Heart left ventricle (tissue), 16 donors: ENCODE data around the gene SLC30A9. TPM values are rescaled to one million over a fixed set of nuclear protein-coding genes. Genes with fewer than 3 reads are reported as not detected.

ENCODE experiments used
- ATAC-seq, 4 donors: fragments of 200-7000 bp; cut with Tn5 transposase; one replicate each; pipeline ENCODE4 v1.9.1; 2020 to 2022; ENCODE audit warnings: moderate library complexity in 4 of 4, mild to moderate bottlenecking in 3 of 4, moderate number of reproducible peaks in 1 of 4
- DNase-seq, 5 donors: peaks; one replicate each; pipeline ENCODE4 v3.0.0-alpha.2; 2020
- H3K27ac ChIP-seq, 12 donors: fragments of 200-600 bp; sonication (generic) in 4 of 12; one replicate each; pipeline versions ENCODE4 v1.5.0 to v1.8.0; 2016 to 2022; ENCODE audit warnings: mild to moderate bottlenecking in 2 of 12
- H3K27me3 ChIP-seq, 9 donors: fragments of 200-600 bp; sonication (generic) in 2 of 9; one replicate each; pipeline versions ENCODE4 v1.5.1 to v1.8.0; 2016 to 2022; ENCODE audit warnings: mild to moderate bottlenecking in 3 of 9
- H3K36me3 ChIP-seq, 9 donors: fragments of 200-600 bp; sonication (generic) in 2 of 9; one replicate each; pipeline versions ENCODE4 v1.5.0 to v1.8.0; 2018 to 2022; ENCODE audit warnings: mild to moderate bottlenecking in 2 of 9
- H3K4me1 ChIP-seq, 12 donors: fragments of 200-600 bp; sonication (generic) in 4 of 12; one replicate each; pipeline versions ENCODE4 v1.5.0 to v1.8.0; 2016 to 2022; ENCODE audit warnings: mild to moderate bottlenecking in 3 of 12
- H3K4me3 ChIP-seq, 12 donors: fragments of 200-600 bp; sonication (generic) in 4 of 12; one replicate each; pipeline versions ENCODE4 v1.5.0 to v1.8.0; 2017 to 2022; ENCODE audit warnings: mild to moderate bottlenecking in 9 of 12, moderate library complexity in 4 of 12
- H3K9me3 ChIP-seq, 12 donors: fragments of 200-600 bp; sonication (generic) in 4 of 12; one replicate each; pipeline versions ENCODE4 v1.5.0 to v1.8.0; 2016 to 2022; ENCODE audit warnings: mild to moderate bottlenecking in 1 of 12
- POLR2A ChIP-seq, 2 donors: fragments of 450-650 bp; IDR thresholded peaks; one replicate each; pipeline ENCODE4 v1.6.1; 2017; ENCODE audit warnings: antibody characterized with exemption in 2 of 2, mild to moderate bottlenecking in 2 of 2, moderate library complexity in 2 of 2
- WGBS, 4 donors: extraction: QIAGEN DNeasy Blood & Tissue Kit in 2 of 4; methylation state at CpG; one replicate each; pipeline versions ENCODE4 v1.1.5 to v1.1.7; 2013 to 2018; 5-methylcytosine and 5-hydroxymethylcytosine counted together
- intact Hi-C, 10 donors: fragments of 100-400 bp; cut with DNase I; formaldehyde crosslinking; loops; one replicate each; pipeline versions ENCODE4 v1.11.1 to v1.14.2; 2022
- polyA plus RNA-seq, 2 donors: library from polyadenylated mRNA; stranded (reverse); fragments of 200-250 nt; gene quantifications; one replicate each; pipeline ENCODE4 v1.2.3, GENCODE V29; 2013
- total RNA-seq, 9 donors: library from RNA; depleted of rRNA in 2 of 9; stranded (reverse); fragments of >200 nt in 2 of 9; fragmentation: NEBNext Ultra II Directional in 3 of 9; extraction: Animal tissue kit (Norgen Biotek cat#: 25700) in 3 of 9; gene quantifications; one replicate each; pipeline versions ENCODE4 v1.1.0 to v1.2.4, GENCODE V29; 2016 to 2023
- TF ChIP-seq, protein P1 (sequence below), 12 donors: fragments of 200-600 bp; sonication (generic) in 4 of 12; IDR thresholded peaks; one replicate each; pipeline versions ENCODE4 v1.5.0 to v1.8.0; 2018 to 2022; ENCODE audit warnings: antibody characterized with exemption in 12 of 12, mild to moderate bottlenecking in 5 of 12
- donor health status: ischemic (EF 13 %, LVEDD 7.1; RV severe dilation, severe dysfunction).
- donor health status: healthy with polysubstance abuse.
- donor health status: DM: no; HTN: yes; CAD: no.
- donor health status: DM: no; HTN: no; CAD: no.
- donor health status: ischemic (EF 25% LVEDD 6.9; RV normal size, moderate dysfunction).
- donor health status: ischemic (EF 25% LVEDD 5.7; RV mildly dilated, moderate dysfunction).
- donor health status: healthy.
- donor health status: DM: yes; HTN: yes; CAD: no.
- donor health status: ischemic (EF 35%, LVEDD 5.7; RV mildly dilated, moderate dysfunction).
- donor health status: nonischemic (EF 11% LVEDD 7.7; RV severe dilation, severe dysfunction).
- donor health status: DM: yes; HTN: yes; CAD: no.
- donor health status: PGD.
- donor health status: ischemic (EF 29% LVEDD 5.4; RV normal size, mild dysfunction).
- donor health status: nonischemic (EF 23%, LVEDD 6.1; RV moderate dilation, normal function).

Gene SLC30A9
- total and polyA plus RNA-seq, 11 donors: 10.3 to 99.2 (median 72.5) TPM

- no peak overlapping the region for H3K4me3 ChIP-seq
- H3K36me3 ChIP-seq: peaks cover 0 to 84% (median 45%) of the 10 kb centered on the region in 9 donors
- H3K27me3 ChIP-seq: no peaks in the 10 kb centered on the region
- TF ChIP-seq POLR2A (IDR thresholded peaks at IDR 0.05): no peak
- TF ChIP-seq, protein P1, sequence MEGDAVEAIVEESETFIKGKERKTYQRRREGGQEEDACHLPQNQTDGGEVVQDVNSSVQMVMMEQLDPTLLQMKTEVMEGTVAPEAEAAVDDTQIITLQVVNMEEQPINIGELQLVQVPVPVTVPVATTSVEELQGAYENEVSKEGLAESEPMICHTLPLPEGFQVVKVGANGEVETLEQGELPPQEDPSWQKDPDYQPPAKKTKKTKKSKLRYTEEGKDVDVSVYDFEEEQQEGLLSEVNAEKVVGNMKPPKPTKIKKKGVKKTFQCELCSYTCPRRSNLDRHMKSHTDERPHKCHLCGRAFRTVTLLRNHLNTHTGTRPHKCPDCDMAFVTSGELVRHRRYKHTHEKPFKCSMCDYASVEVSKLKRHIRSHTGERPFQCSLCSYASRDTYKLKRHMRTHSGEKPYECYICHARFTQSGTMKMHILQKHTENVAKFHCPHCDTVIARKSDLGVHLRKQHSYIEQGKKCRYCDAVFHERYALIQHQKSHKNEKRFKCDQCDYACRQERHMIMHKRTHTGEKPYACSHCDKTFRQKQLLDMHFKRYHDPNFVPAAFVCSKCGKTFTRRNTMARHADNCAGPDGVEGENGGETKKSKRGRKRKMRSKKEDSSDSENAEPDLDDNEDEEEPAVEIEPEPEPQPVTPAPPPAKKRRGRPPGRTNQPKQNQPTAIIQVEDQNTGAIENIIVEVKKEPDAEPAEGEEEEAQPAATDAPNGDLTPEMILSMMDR (IDR thresholded peaks at IDR 0.05): no peak
- H3K9me3 ChIP-seq: no peaks in the 10 kb centered on the region
- DNase-seq: no peak
- ATAC-seq: no peak
- intact Hi-C loops: no loop called here
- no peaks in the 10 kb centered on the region for H3K4me1 ChIP-seq
- H3K27ac ChIP-seq: no peak overlapping the region
These were observed 88.0 kb downstream of the SLC30A9 start for GRCh38 chr4:42078184-42078801.

DNA sequence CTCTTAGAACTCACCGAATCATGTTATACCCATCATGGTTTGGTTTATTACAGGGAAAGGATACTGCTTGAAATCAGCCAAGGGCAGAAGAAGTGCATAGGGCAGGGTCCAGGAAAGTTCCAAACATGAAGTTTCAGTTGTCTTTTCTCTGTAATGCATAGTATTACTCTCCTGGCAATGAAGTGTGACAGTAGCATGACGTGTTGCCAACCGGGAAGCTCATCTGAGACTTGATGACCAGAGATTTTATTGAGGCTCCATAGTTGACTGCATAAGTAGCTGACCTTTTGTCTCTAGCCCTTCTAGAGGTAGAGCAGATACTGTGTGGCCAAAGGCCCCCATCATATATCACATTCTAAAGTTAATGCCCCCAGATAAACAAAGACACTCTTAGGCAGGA, 90.0 kb downstream of the SLC30A9 start:
- no peak for TF ChIP-seq POLR2A (IDR thresholded peaks at IDR 0.05)
- TF ChIP-seq, protein P1 (IDR thresholded peaks at IDR 0.05): no peak
- DNase-seq: no peak
- H3K4me3 ChIP-seq: no peak overlapping the region
- H3K27me3 ChIP-seq: no peaks in the 10 kb centered on the region
- H3K9me3 ChIP-seq: no peaks in the 10 kb centered on the region
- ATAC-seq: no peak
- no peak overlapping the region for H3K27ac ChIP-seq
- no peaks in the 10 kb centered on the region for H3K4me1 ChIP-seq
- H3K36me3 ChIP-seq: peaks cover 0 to 81% (median 55%) of the 10 kb centered on the region in 9 donors
- WGBS, 4 donors: 97 to 100% (median 98%) methylated on average over 3 of the region's 3 CpGs
- intact Hi-C loops: no loop called here

DNA sequence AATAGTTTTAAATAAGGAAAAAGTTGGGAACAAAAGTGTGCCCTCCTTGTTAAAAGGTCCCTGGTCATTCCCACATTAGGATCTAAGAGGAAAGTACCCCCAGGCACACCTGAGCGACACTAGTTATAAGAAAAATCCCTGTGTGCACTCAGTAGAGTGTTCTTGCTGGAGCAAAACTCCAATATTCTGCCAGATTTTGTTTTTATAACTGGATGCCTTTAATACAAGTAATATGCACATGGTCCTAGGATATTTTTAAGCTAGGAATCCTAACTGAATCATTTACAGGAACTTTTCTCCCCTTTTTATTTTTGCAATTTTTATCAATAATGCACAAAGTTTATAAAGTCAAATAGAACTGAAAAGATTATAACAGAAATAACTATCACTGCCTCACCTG, 93.5 kb downstream of the SLC30A9 start:
- H3K27ac ChIP-seq: no peak overlapping the region
- H3K9me3 ChIP-seq: no peaks in the 10 kb centered on the region
- WGBS, 4 donors: 93 to 98% (median 95%) methylated on average over 1 of the region's 1 CpG
- TF ChIP-seq, protein P1 (IDR thresholded peaks at IDR 0.05): no peak
- TF ChIP-seq POLR2A (IDR thresholded peaks at IDR 0.05): no peak
- H3K36me3 ChIP-seq: peaks cover 0 to 82% (median 54%) of the 10 kb centered on the region in 9 donors
- DNase-seq (no peak), ATAC-seq (no peak)
- H3K27me3 ChIP-seq: no peaks in the 10 kb centered on the region
- intact Hi-C loops: no loop called here
- H3K4me1 ChIP-seq: no peaks in the 10 kb centered on the region
- H3K4me3 ChIP-seq: no peak overlapping the region

- intact Hi-C loops: no loop called here
- DNase-seq: no peak
- TF ChIP-seq, protein P1 (IDR thresholded peaks at IDR 0.05): no peak
- TF ChIP-seq POLR2A (IDR thresholded peaks at IDR 0.05): no peak
- no peaks in the 10 kb centered on the region for H3K27me3 ChIP-seq
- H3K4me3 ChIP-seq: no peak overlapping the region
- H3K36me3 ChIP-seq: peaks cover 0 to 57% (median 29%) of the 10 kb centered on the region in 9 donors
- H3K4me1 ChIP-seq: no peaks in the 10 kb centered on the region
- peak in 1 of 4 donors; percentile 29 for ATAC-seq
- no peak overlapping the region for H3K27ac ChIP-seq
- WGBS, 4 donors: 89 to 91% (median 90%) methylated on average over 6 of the region's 6 CpGs
- no peaks in the 10 kb centered on the region for H3K9me3 ChIP-seq
These were observed 98.1 kb downstream of the SLC30A9 start for GRCh38 chr4:42088386-42088785.
